Measurements from ENCODE around the gene INO80B.
"Not testable (repeated sequence)": the region's sequence is repeated elsewhere in the genome, so short reads cannot be mapped to it uniquely, and the experiment has no call there.

The INO80B gene

GRCh38 chr2:74447230-74447999 is 7.5 kb upstream of the INO80B start:
- no peak for DNase-seq (ENCODE audit: low read depth in 4 of 4, low spot score in 1 of 4)

- no peak for DNase-seq (ENCODE audit: low read depth in 4 of 4, low spot score in 1 of 4)
Observed at GRCh38 chr2:74448771-74449170, 6.1 kb upstream of the INO80B start.

GRCh38 chr2:74450570-74451190 is 4.2 kb upstream of the INO80B start:
- DNase-seq (ENCODE audit: low read depth in 4 of 4, low spot score in 1 of 4) = no peak

- no peak for DNase-seq (ENCODE audit: low read depth in 4 of 4, low spot score in 1 of 4)
Observed at GRCh38 chr2:74457129-74457548, 2.3 kb downstream of the INO80B start.

- peak; percentile 49 to 75 (median 64) for DNase-seq (ENCODE audit: low read depth in 4 of 4, low spot score in 1 of 4)
Observed at GRCh38 chr2:74457549-74458131, 2.8 kb downstream of the INO80B start.

GRCh38 chr2:74458132-74458937 is 3.4 kb downstream of the INO80B start, which contains the start of gene WBP1:
WBP1 (plus strand) TSS chr2:74458438; CDS start chr2:74458603, 165 bp downstream.
- DNase-seq (ENCODE audit: low read depth in 4 of 4, low spot score in 1 of 4) = peak; percentile 94 to 99 (median 96)

- no peak for DNase-seq (ENCODE audit: low read depth in 4 of 4, low spot score in 1 of 4)
Observed at GRCh38 chr2:74458938-74459363, 4.1 kb downstream of the INO80B start.

- not testable (repeated sequence) for DNase-seq (ENCODE audit: low read depth in 4 of 4, low spot score in 1 of 4)
Observed at GRCh38 chr2:74459503-74460118, 4.7 kb downstream of the INO80B start.

GRCh38 chr2:74460187-74460586 is 5.3 kb downstream of the INO80B start:
- DNase-seq (ENCODE audit: low read depth in 4 of 4, low spot score in 1 of 4) = not testable (repeated sequence)

GRCh38 chr2:74461187-74462053 is 6.5 kb downstream of the INO80B start:
- no peak for DNase-seq (ENCODE audit: low read depth in 4 of 4, low spot score in 1 of 4)

GRCh38 chr2:74462054-74462785 is 7.3 kb downstream of the INO80B start:
- no peak for DNase-seq (ENCODE audit: low read depth in 4 of 4, low spot score in 1 of 4)

- no peak for DNase-seq (ENCODE audit: low read depth in 4 of 4, low spot score in 1 of 4)
Observed at GRCh38 chr2:74462786-74463105, 7.9 kb downstream of the INO80B start.

- DNase-seq (ENCODE audit: low read depth in 4 of 4, low spot score in 1 of 4) = no peak
Observed at GRCh38 chr2:74464406-74464805, 9.5 kb downstream of the INO80B start.

GRCh38 chr2:74470742-74471141 is 15.9 kb downstream of the INO80B start:
- not testable (repeated sequence) for DNase-seq (ENCODE audit: low read depth in 4 of 4, low spot score in 1 of 4)

- DNase-seq (ENCODE audit: low read depth in 4 of 4, low spot score in 1 of 4) = no peak
Observed at GRCh38 chr2:74471332-74472065, 16.6 kb downstream of the INO80B start.

GRCh38 chr2:74472086-74472944 is 17.4 kb downstream of the INO80B start, which contains the start of gene MRPL53:
MRPL53 (minus strand) TSS chr2:74472680; CDS start chr2:74472660, 20 bp downstream.
- peak; percentile 94 to 98 (median 96) for DNase-seq (ENCODE audit: low read depth in 4 of 4, low spot score in 1 of 4)

- DNase-seq (ENCODE audit: low read depth in 4 of 4, low spot score in 1 of 4) = no peak
Observed at GRCh38 chr2:74472945-74473258, 18.0 kb downstream of the INO80B start.

GRCh38 chr2:74474481-74474880 is 19.6 kb downstream of the INO80B start:
- no peak for DNase-seq (ENCODE audit: low read depth in 4 of 4, low spot score in 1 of 4)

Data from stimulated activated CD4-positive, alpha-beta T cell treated with anti-CD3 and anti-CD28 coated beads, Interleukin-1b, Interleukin-23, amount 100 ng/mL, for 24 hours (primary cell).